ENCODE data around the gene ACVR1.

- TF ChIP-seq CTCF (IDR thresholded peaks at IDR 0.05) (no peak), POLR2A (IDR thresholded peaks at IDR 0.05) (no peak)
Measured at GRCh38 chr2:157893611-157894010, 17.5 kb upstream of the ACVR1 start.

All from esophagus squamous epithelium (tissue), 4 donors.